Panc1 (cell line): ENCODE results near the gene TTLL11. TPM values are rescaled to one million over a fixed set of nuclear protein-coding genes. Genes with fewer than 3 reads are reported as not detected.

Experiments
- ATAC-seq: fragments of 200-7000 bp; cut with Tn5 transposase; 2 replicates; pipeline ENCODE4 v1.9.1; 2020; ENCODE audit warnings: mild to moderate bottlenecking, moderate library complexity
- BruUV-seq: library from RNA; stranded (reverse); fragments of 400-500 nt; replicated peaks from 2 replicates; lab custom pipeline; 2021; lab: Mats Ljungman, UMichigan
- CTCF ChIA-PET: fragments of 300-600 bp; sonication (Branson Sonifier 250); formaldehyde crosslinking; loops from one replicate; lab custom pipeline; 2022; ENCODE audit warnings: antibody characterized with exemption; lab: Charles Lee
- POLR2A ChIA-PET: fragments of 300-600 bp; sonication (Branson Sonifier 250); formaldehyde crosslinking; loops from one replicate; lab custom pipeline; 2022; ENCODE audit warnings: antibody characterized with exemption; lab: Charles Lee
- DNase-seq: peaks from one replicate; pipeline ENCODE4 v3.0.0-alpha.2; 2010; ENCODE audit warnings: low read depth, low spot score
- H3K27ac ChIP-seq: 2 replicates; pipeline ENCODE4 v1.5.1; 2011; ENCODE audit warnings: mild to moderate bottlenecking, low read length, inconsistent platforms
- H3K27me3 ChIP-seq: fragments of 200-500 bp; sonication (Bioruptor generic); 2 replicates; pipeline ENCODE4 v1.6.0; 2014; ENCODE audit warnings: low read length, inconsistent platforms; ENCODE audit not compliant: control insufficient read depth, insufficient read depth
- H3K36me3 ChIP-seq: fragments of 200-500 bp; sonication (Bioruptor generic); 2 replicates; pipeline ENCODE4 v1.5.1; 2014; ENCODE audit warnings: inconsistent platforms, mild to moderate bottlenecking, low read length, moderate library complexity; ENCODE audit not compliant: control insufficient read depth, insufficient read depth
- H3K4me1 ChIP-seq: 2 replicates; pipeline ENCODE4 v1.5.1; 2011; ENCODE audit warnings: inconsistent platforms, mild to moderate bottlenecking, low read length, moderate library complexity; ENCODE audit not compliant: control insufficient read depth, insufficient read depth
- H3K4me3 ChIP-seq, 2 experiments: 2 replicates each; pipeline ENCODE4 v1.5.1; 2011 to 2012; ENCODE audit warnings: low read depth in 2 of 2, low read length in 2 of 2, mild to moderate bottlenecking in 2 of 2, inconsistent platforms in 1 of 2, moderate library complexity in 1 of 2
- H3K9me3 ChIP-seq: fragments of 200-500 bp; sonication (Bioruptor generic); 2 replicates; pipeline ENCODE4 v1.5.1; 2014; ENCODE audit warnings: low read depth, mild to moderate bottlenecking, inconsistent platforms, low read length, moderate library complexity; ENCODE audit not compliant: control insufficient read depth, insufficient read depth
- POLR2AphosphoS5 ChIP-seq: IDR thresholded peaks from 2 replicates; pipeline ENCODE4 v1.6.1; 2012; ENCODE audit warnings: mild to moderate bottlenecking, low read depth, low read length, moderate library complexity
- SIN3A ChIP-seq: IDR thresholded peaks from 2 replicates; pipeline ENCODE4 v1.6.1; 2012; ENCODE audit warnings: low read depth, mild to moderate bottlenecking, low read length, moderate library complexity, borderline replicate concordance; ENCODE audit not compliant: insufficient read depth
- TCF7L2 ChIP-seq: IDR thresholded peaks from 2 replicates; pipeline ENCODE4 v1.6.1; 2011; ENCODE audit warnings: mild to moderate bottlenecking, low read depth, low read length, inconsistent platforms
- in situ Hi-C: cut with HindIII; loops from 2 replicates; pipeline ENCODE4 v1.10.0; 2016; ENCODE audit warnings: low sequenced_read_pairs, low pct_unique_long_range_greater_than_20kb
- intact Hi-C: fragments of 100-400 bp; cut with micrococcal nuclease; formaldehyde crosslinking; loops from one replicate; pipeline ENCODE4 v1.10.0; 2022; ENCODE audit not compliant: unreplicated experiment
- total RNA-seq: library from RNA; stranded (reverse); gene quantifications from one replicate; pipeline ENCODE4 v1.2.1, GENCODE V29; 2021; ENCODE audit not compliant: unreplicated experiment
- TF ChIP-seq, protein P1 (sequence below): fragments of 450-650 bp; IDR thresholded peaks from 2 replicates; pipeline ENCODE4 v1.5.1; 2017; ENCODE audit warnings: mild to moderate bottlenecking

TTLL11 gene
- total RNA-seq, 1 experiment from 2014 or later: 1.1 TPM

DNA sequence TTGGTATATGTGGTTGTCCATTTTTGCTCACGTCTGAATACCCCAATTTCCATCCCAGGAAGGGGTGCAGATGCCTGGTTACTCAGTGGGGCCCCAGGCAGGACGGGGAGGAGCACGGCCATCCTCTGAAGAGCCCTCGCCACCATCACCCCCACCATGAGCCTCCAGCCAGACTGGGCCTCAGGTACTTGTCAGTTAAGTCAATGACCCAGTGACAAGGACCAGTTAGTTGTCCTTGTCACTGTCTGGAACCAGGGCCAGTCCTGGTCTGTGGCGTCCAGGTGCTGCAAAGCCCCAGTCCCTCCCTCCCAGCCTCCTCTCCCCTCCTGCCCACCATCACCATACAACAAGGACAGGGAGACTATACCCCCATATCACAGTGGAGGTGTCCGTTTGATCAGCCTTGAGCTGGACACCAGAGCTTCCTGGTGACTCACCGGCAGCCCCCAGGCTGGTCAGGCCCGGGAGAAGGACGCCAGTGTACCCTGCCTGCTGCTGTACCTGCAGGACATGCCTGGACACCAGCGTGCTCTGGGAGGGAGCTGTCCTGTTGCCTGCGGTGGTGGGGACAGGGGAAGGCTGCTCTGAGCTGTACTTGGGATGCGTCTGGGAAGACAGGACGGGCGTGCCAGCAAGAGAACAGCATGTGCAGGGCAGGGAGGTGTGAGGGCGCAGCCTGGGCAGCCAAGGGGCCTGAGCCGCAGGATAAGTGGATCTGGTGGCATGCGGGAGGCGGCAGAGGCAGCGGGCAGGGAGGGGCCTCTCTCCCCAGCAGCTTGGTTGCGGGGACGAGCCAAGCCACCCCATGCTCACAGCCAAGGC is 32.6 kb upstream of the TTLL11 start:
- TF ChIP-seq, protein P1, sequence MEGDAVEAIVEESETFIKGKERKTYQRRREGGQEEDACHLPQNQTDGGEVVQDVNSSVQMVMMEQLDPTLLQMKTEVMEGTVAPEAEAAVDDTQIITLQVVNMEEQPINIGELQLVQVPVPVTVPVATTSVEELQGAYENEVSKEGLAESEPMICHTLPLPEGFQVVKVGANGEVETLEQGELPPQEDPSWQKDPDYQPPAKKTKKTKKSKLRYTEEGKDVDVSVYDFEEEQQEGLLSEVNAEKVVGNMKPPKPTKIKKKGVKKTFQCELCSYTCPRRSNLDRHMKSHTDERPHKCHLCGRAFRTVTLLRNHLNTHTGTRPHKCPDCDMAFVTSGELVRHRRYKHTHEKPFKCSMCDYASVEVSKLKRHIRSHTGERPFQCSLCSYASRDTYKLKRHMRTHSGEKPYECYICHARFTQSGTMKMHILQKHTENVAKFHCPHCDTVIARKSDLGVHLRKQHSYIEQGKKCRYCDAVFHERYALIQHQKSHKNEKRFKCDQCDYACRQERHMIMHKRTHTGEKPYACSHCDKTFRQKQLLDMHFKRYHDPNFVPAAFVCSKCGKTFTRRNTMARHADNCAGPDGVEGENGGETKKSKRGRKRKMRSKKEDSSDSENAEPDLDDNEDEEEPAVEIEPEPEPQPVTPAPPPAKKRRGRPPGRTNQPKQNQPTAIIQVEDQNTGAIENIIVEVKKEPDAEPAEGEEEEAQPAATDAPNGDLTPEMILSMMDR: peak; percentile 48
- no peak for TF ChIP-seq POLR2AphosphoS5
- ATAC-seq: peak; percentile 29
- Histone ChIP-seq H3K4me1 (no peaks in the 10 kb centered on the region; the same call in 1 of the 2 replicates), H3K36me3 (no peaks in the 10 kb centered on the region), H3K4me3 (no peak overlapping the region; a peak in 1 of 4 replicates), H3K27me3 (no peaks in the 10 kb centered on the region), H3K9me3 (no peaks in the 10 kb centered on the region), H3K27ac (no peak overlapping the region)
- ChIA-PET POLR2A (no interaction called here), CTCF (interaction anchor here (0.5 to 4.3 kb wide), 7 partner anchors 27 to 225 kb away, joined by 3 to 33 read pairs (median 4); no protein-coding TSS in a partner anchor)
- in situ Hi-C loops: no loop called here
- DNase-seq: no peak
- BruUV-seq: no TSS peak
- intact Hi-C loops: loop anchor here (1.0 to 10.0 kb wide), 3 partner anchors 225 to 689 kb away; no protein-coding TSS in a partner anchor

DNA sequence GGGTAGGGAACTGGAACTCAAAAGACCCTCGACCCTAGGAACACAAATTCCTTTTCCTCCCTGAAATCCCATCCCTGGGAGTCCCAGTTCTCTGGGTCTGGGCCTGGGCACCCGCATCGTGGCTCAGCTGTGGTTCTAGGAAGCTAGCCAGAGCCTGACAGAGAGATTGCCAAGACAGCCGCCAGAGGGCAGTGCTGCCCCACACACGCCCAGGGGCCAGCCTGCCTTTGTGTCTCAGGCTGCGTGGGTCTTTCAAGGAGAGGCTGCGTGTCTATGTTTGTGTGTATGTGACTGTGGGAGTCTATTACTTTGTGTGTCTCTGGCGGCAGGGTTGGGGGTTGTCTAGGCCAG is 32.0 kb upstream of the TTLL11 start:
- ChIA-PET CTCF (interaction anchor here (0.6 to 4.3 kb wide), 7 partner anchors 26 to 225 kb away, joined by 3 to 33 read pairs (median 3); no protein-coding TSS in a partner anchor), POLR2A (no interaction called here)
- in situ Hi-C loops (no loop called here), intact Hi-C loops (loop anchor here (1.0 to 10.0 kb wide), 3 partner anchors 225 to 690 kb away; no protein-coding TSS in a partner anchor)
- no TSS peak for BruUV-seq
- TF ChIP-seq SIN3A (no peak), POLR2AphosphoS5 (no peak)
- TF ChIP-seq, protein P1: peak; percentile 90
- no peaks in the 10 kb centered on the region; the same call in 1 of the 2 replicates for H3K4me1 ChIP-seq
- H3K4me3 ChIP-seq: no peak overlapping the region
- no peaks in the 10 kb centered on the region for H3K27me3 ChIP-seq
- H3K9me3 ChIP-seq: no peaks in the 10 kb centered on the region
- H3K27ac ChIP-seq: no peak overlapping the region
- H3K36me3 ChIP-seq: no peaks in the 10 kb centered on the region
- DNase-seq (peak; percentile 38), ATAC-seq (peak; percentile 86)

DNA sequence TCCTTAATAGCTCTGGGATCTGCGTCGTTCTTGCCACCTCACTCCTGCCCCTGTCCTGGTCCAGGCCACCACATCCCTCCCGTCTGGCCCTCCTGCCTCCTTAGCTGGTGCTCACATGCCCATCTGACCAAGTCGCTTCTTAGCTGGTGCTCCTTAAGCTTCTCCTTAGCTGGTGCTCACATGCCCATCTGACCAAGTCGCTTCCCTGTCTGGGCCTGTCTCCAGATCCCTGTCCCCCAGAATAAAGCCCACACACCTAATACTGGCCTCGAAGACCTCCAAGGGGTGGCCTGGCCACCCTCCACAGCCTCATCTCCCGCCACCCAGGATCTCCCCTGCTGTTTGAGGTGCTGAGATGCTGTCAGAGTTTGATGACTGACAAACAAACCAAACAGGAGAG is 31.4 kb upstream of the TTLL11 start:
- Histone ChIP-seq H3K36me3 (no peaks in the 10 kb centered on the region), H3K27ac (no peak overlapping the region), H3K4me1 (no peaks in the 10 kb centered on the region; the same call in 1 of the 2 replicates), H3K4me3 (no peak overlapping the region), H3K27me3 (no peaks in the 10 kb centered on the region), H3K9me3 (no peaks in the 10 kb centered on the region)
- ChIA-PET POLR2A (interaction anchor here (0.7 kb wide), 1 partner anchor 226 kb away, joined by 3 read pairs; no protein-coding TSS in a partner anchor), CTCF (interaction anchor here (0.6 to 4.3 kb wide), 9 partner anchors 26 to 258 kb away, joined by 3 to 33 read pairs (median 3); no protein-coding TSS in a partner anchor)
- in situ Hi-C loops: no loop called here
- no peak for DNase-seq
- no peak for ATAC-seq
- BruUV-seq: no TSS peak
- TF ChIP-seq TCF7L2 (no peak), SIN3A (no peak), POLR2AphosphoS5 (no peak)
- TF ChIP-seq, protein P1: no peak
- intact Hi-C loops: loop anchor here (10.0 kb wide), 1 partner anchor 690 kb away; no protein-coding TSS in a partner anchor
